HG03469 (cell line): ENCODE data around the gene PHACTR3.

Source experiments
- ATAC-seq: cut with Tn5 transposase; IDR thresholded peaks from one replicate; pipeline ENCODE4 v1.9.1; 2021; ENCODE audit warnings: mild to moderate bottlenecking, moderate library complexity, moderate number of reproducible peaks; ENCODE audit not compliant: unreplicated experiment

PHACTR3 gene

GRCh38 chr20:59668926-59669850, 64.8 kb downstream of the PHACTR3 start:
- ATAC-seq: no peak

- ATAC-seq: no peak
These were observed 66.6 kb downstream of the PHACTR3 start for GRCh38 chr20:59670786-59671492.

- ATAC-seq: no peak
These were observed 67.5 kb downstream of the PHACTR3 start for GRCh38 chr20:59671661-59672471.

GRCh38 chr20:59672576-59672975, 68.2 kb downstream of the PHACTR3 start:
- ATAC-seq: no peak

GRCh38 chr20:59673288-59673997, 69.1 kb downstream of the PHACTR3 start:
- no peak for ATAC-seq

GRCh38 chr20:59673998-59674445, 69.7 kb downstream of the PHACTR3 start:
- no peak for ATAC-seq

GRCh38 chr20:59676126-59676850, 71.9 kb downstream of the PHACTR3 start:
- no peak for ATAC-seq

- no peak for ATAC-seq
These were observed 72.5 kb downstream of the PHACTR3 start for GRCh38 chr20:59676851-59677182.

GRCh38 chr20:59677586-59677985, 73.2 kb downstream of the PHACTR3 start:
- no peak for ATAC-seq

- ATAC-seq: no peak
These were observed 73.9 kb downstream of the PHACTR3 start for GRCh38 chr20:59678288-59678687.

GRCh38 chr20:59678951-59679350, 74.6 kb downstream of the PHACTR3 start:
- ATAC-seq: no peak

- ATAC-seq: no peak
These were observed 75.9 kb downstream of the PHACTR3 start for GRCh38 chr20:59680148-59680650.

GRCh38 chr20:59680852-59681251, 76.5 kb downstream of the PHACTR3 start:
- ATAC-seq: no peak

GRCh38 chr20:59682603-59683002, 78.3 kb downstream of the PHACTR3 start:
- ATAC-seq: no peak

GRCh38 chr20:59683181-59683580, 78.8 kb downstream of the PHACTR3 start:
- no peak for ATAC-seq

GRCh38 chr20:59684685-59685242, 80.4 kb downstream of the PHACTR3 start:
- ATAC-seq: no peak

- no peak for ATAC-seq
These were observed 82.3 kb downstream of the PHACTR3 start for GRCh38 chr20:59686404-59687346.

GRCh38 chr20:59688356-59688755, 84.0 kb downstream of the PHACTR3 start:
- ATAC-seq: no peak
